ENCODE results near the gene MBD3L5.

DNA sequence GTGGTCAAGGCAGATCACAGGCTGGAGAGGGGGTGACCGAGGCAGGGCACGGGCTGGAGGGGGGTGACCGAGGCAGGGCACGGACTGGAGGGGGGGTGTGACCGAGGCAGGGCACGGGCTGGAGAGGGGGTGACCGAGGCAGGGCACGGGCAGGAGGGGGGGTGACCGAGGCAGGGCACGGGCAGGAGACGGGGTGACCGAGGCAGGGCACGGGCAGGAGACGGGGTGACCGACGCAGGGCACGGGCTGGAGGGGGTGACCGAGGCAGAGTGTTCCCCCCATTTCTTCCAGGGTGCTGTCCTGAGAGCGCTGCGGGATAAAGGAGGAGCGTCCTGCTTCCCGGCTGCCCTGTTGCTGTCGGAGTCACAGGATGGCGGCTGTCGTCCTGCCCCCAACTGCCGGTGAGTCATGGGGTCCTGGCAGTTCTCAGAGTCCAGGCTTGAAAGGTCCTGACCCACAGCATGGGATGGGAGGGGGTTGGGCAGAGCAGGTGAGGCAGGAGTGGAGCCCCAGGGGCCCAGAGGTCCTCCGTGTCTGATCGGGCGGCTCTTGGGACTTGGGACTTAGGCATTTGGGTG, 44.4 kb downstream of the MBD3L5 start:
- TF ChIP-seq TAF1 (IDR thresholded peaks at IDR 0.05; ENCODE audit: borderline replicate concordance, low read depth, low read length) (no peak), POLR2A (IDR thresholded peaks at IDR 0.05; ENCODE audit: low read depth, low read length) (no peak), POLR2AphosphoS5 (IDR thresholded peaks at IDR 0.05; ENCODE audit: low read depth, low read length) (no peak)
